SU-DHL-6 (cell line): Measurements from ENCODE around the gene BICDL2.

Experiments
- CTCF ChIP-seq: fragments of 200-600 bp; sonication (generic); IDR thresholded peaks from one replicate; pipeline ENCODE4 v1.5.1; 2017; ENCODE audit warnings: antibody characterized with exemption, mild to moderate bottlenecking, low read length, moderate library complexity; ENCODE audit not compliant: insufficient read depth, poor library complexity, severe bottlenecking
- EZH2phosphoT487 ChIP-seq: fragments of 200-600 bp; sonication (generic), shearing (Covaris generic); conservative IDR thresholded peaks from 2 replicates; pipeline ENCODE4 v1.6.1; 2018; ENCODE audit warnings: mild to moderate bottlenecking, antibody characterized with exemption, low read length, moderate library complexity, mixed read lengths

GRCh38 chr16:3010510-3010909, 26.2 kb downstream of the BICDL2 start:
- TF ChIP-seq CTCF (no peak), EZH2phosphoT487 (no peak)
